ENCODE results near the gene RBL1. TPM values are rescaled to one million over a fixed set of nuclear protein-coding genes. Genes with fewer than 3 reads are reported as not detected.

The RBL1 gene
- total RNA-seq, 4 donors from 2014 or later, result 4.4 to 9.0 (median 6.4) TPM

DNA sequence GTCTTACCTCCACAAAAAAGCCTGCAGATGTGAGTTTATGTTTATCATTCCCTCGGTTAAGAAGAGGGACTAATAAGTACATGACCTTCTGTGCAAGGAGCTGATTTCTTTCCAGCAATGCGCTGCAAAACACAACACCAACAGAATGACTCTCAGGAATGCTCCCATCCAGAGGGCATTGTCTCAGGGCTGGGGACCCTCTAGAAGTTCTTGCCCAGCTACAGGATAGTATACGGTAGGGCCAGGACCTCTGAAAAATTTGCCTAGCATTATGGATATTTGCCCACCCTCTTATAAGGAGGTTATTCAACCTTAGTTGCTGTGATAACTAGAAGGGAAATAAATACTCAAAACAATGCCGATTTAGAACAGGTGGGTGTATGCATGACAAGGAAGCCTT is 24.7 kb upstream of the RBL1 start:
- Histone ChIP-seq H3K27me3 (no peaks in the 10 kb centered on the region), H3K27ac (no peak overlapping the region), H3K9me3 (no peaks in the 10 kb centered on the region), H3K4me3 (no peak overlapping the region), H3K36me3 (peaks cover 0 to 4% of the 10 kb centered on the region in 2 donors), H3K4me1 (no peaks in the 10 kb centered on the region)
- TF ChIP-seq, protein P1, sequence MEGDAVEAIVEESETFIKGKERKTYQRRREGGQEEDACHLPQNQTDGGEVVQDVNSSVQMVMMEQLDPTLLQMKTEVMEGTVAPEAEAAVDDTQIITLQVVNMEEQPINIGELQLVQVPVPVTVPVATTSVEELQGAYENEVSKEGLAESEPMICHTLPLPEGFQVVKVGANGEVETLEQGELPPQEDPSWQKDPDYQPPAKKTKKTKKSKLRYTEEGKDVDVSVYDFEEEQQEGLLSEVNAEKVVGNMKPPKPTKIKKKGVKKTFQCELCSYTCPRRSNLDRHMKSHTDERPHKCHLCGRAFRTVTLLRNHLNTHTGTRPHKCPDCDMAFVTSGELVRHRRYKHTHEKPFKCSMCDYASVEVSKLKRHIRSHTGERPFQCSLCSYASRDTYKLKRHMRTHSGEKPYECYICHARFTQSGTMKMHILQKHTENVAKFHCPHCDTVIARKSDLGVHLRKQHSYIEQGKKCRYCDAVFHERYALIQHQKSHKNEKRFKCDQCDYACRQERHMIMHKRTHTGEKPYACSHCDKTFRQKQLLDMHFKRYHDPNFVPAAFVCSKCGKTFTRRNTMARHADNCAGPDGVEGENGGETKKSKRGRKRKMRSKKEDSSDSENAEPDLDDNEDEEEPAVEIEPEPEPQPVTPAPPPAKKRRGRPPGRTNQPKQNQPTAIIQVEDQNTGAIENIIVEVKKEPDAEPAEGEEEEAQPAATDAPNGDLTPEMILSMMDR (IDR thresholded peaks at IDR 0.05), result no peak
- TF ChIP-seq POLR2A (IDR thresholded peaks at IDR 0.05) (no peak), POLR2AphosphoS5 (IDR thresholded peaks at IDR 0.05) (no peak), EP300 (IDR thresholded peaks at IDR 0.05) (no peak)
- WGBS, 2 donors (ENCODE audit: low coverage in 1 of 2), result 73 to 94% methylated on average over 1 to 2 of the region's 4 CpGs
- no peak for ATAC-seq

DNA sequence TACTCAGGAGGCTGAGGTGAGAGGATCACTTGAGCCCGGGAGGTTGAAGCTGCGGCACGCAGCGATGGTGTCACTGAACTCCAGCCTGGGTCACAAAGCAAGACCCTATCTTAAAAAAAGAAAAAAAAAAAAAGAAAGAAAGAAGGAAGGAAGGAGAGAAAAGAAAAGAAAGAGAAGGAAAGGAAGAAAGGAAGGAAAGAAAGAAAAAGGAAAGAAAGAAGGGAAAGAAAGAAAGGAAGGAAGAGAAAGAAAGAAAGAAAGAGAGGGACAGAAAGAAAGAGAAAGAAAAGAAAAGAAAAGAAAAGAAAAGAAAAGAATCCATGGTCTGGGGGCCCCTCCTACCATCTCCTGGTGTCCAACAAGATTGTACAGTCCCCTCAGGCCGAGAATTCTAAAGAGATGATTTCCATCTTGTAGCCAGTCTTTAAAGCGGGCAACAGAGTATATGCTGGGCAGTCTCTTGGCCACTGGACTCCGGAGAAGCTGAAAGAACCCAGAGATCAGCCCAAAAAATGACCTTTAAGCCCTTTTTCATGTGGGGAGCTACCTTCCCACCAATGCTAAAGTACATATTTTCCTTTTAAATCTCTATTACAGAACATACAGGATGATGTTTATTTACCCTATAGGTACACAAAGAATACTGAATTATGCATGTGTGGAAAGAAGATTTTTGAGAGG is 23.7 kb upstream of the RBL1 start:
- Histone ChIP-seq H3K36me3 (peaks cover 0 to 4% of the 10 kb centered on the region in 2 donors), H3K27ac (no peak overlapping the region), H3K4me1 (no peaks in the 10 kb centered on the region), H3K9me3 (no peaks in the 10 kb centered on the region), H3K4me3 (no peak overlapping the region), H3K27me3 (no peaks in the 10 kb centered on the region)
- TF ChIP-seq POLR2A (IDR thresholded peaks at IDR 0.05) (no peak), EP300 (IDR thresholded peaks at IDR 0.05) (no peak), POLR2AphosphoS5 (IDR thresholded peaks at IDR 0.05) (no peak)
- TF ChIP-seq, protein P1 (IDR thresholded peaks at IDR 0.05), result no peak
- 76 to 83% methylated on average over 3 to 6 of the region's 7 CpGs for WGBS, 2 donors (ENCODE audit: low coverage in 1 of 2)
- no peak for ATAC-seq

DNA sequence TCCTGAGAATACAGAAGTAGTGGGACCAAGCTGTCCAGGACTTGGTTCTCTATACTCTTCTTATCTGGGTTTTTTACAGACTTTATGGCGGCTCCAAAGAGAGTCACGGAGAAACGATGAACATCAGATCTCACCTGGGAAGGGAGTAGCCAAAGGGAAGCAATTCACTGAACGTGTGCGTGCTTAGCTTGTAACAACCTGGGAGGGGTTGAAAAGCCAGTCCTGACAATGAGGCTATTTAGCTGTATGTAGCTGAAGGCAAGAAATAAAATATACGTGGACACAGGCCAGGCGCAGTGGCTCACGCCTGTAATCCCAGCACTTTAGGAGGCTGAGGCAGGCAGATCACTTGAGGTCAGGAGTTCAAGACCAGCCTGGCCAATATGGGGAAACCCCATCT is 18.2 kb upstream of the RBL1 start:
- no peak overlapping the region for H3K4me3 ChIP-seq
- no peak for ATAC-seq
- no peak for TF ChIP-seq EP300 (IDR thresholded peaks at IDR 0.05)
- TF ChIP-seq POLR2AphosphoS5 (IDR thresholded peaks at IDR 0.05), result no peak
- peaks cover 0 to 12% of the 10 kb centered on the region in 2 donors for H3K36me3 ChIP-seq
- WGBS, 2 donors (ENCODE audit: low coverage in 1 of 2), result 92 to 94% methylated on average over 5 to 8 of the region's 8 CpGs
- no peaks in the 10 kb centered on the region for H3K27me3 ChIP-seq
- no peaks in the 10 kb centered on the region for H3K4me1 ChIP-seq
- no peaks in the 10 kb centered on the region for H3K9me3 ChIP-seq
- no peak overlapping the region for H3K27ac ChIP-seq

DNA sequence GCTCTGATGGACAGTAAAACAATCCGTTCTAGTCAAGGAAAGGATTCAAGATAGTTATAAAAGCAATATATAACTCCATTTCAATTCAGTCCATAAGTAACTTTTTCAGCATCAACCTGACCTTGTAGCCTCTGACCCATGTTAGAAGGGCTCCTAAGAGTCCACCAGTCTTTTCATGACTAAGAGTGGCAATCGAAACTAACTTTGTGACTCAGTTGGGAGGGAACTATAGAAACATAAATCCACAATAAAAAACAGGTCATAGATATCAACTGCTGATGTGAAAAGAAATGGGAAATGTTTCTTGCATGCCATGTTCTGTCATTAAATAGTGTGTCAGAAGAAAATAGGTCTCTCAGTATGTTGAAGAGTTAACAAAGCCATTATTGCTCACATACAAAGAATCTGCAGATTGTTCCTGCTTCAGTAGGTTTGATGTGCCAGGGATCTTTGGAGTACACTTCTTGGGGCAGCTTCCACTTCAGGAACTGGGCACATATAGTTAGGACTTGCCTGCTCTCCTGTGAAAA is 16.2 kb upstream of the RBL1 start:
- Histone ChIP-seq H3K27ac (no peak overlapping the region), H3K4me1 (no peaks in the 10 kb centered on the region), H3K4me3 (no peak overlapping the region), H3K36me3 (peaks cover 0 to 12% of the 10 kb centered on the region in 2 donors), H3K27me3 (no peaks in the 10 kb centered on the region), H3K9me3 (no peaks in the 10 kb centered on the region)
- TF ChIP-seq POLR2AphosphoS5 (IDR thresholded peaks at IDR 0.05), result no peak
- TF ChIP-seq POLR2A (IDR thresholded peaks at IDR 0.05), result no peak
- TF ChIP-seq, protein P1 (IDR thresholded peaks at IDR 0.05), result no peak
- TF ChIP-seq EP300 (IDR thresholded peaks at IDR 0.05), result no peak
- 81 to 92% methylated on average over 2 of the region's 2 CpGs for WGBS, 2 donors (ENCODE audit: low coverage in 1 of 2)
- ATAC-seq, result no peak

DNA sequence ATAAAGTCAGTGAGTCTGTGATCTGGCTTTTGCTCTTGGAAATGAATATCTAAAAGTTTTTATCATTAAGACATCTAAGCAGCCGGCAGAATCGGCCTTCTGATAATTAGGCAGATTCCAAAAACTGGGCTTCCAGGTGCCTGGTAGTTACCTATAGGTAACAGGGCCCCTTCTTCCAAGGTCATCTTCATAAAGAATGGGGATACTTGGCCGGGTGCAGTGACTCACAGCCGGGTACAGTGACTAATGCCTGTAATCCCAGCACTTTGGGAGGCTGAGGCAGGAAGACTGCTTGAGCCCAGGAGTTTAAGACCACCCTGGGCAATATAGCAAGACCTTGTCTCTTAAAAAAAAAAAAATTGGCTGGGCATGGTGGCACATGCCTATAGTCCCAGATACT is 12.9 kb upstream of the RBL1 start:
- TF ChIP-seq EP300 (IDR thresholded peaks at IDR 0.05), result no peak
- TF ChIP-seq, protein P1 (IDR thresholded peaks at IDR 0.05), result no peak
- no peak for TF ChIP-seq POLR2AphosphoS5 (IDR thresholded peaks at IDR 0.05)
- Histone ChIP-seq H3K4me3 (no peak overlapping the region), H3K27me3 (no peaks in the 10 kb centered on the region), H3K36me3 (peaks cover 0 to 12% of the 10 kb centered on the region in 2 donors), H3K9me3 (no peaks in the 10 kb centered on the region), H3K27ac (no peak overlapping the region), H3K4me1 (no peaks in the 10 kb centered on the region)
- no peak for ATAC-seq
- 90% methylated on average over 3 of the region's 4 CpGs; no CpG with 5 or more reads in 1 of the 2 donors for WGBS, 2 donors (ENCODE audit: low coverage in 1 of 2)

All from gastroesophageal sphincter (tissue), 4 donors.